PC-9 (cell line): ENCODE data around the gene SLC6A6. TPM values are rescaled to one million over a fixed set of nuclear protein-coding genes. Genes with fewer than 3 reads are reported as not detected.

Experiments used
- BruUV-seq: library from RNA; stranded (reverse); fragments of 400-500 nt; replicated peaks from 2 replicates; lab custom pipeline; 2021; lab: Mats Ljungman, UMichigan
- CTCF ChIA-PET: fragments of 300-600 bp; sonication (Branson Sonifier 250); formaldehyde crosslinking; loops from one replicate; lab custom pipeline; 2022; ENCODE audit warnings: antibody characterized with exemption; lab: Charles Lee
- POLR2A ChIA-PET: fragments of 300-600 bp; sonication (Branson Sonifier 250); formaldehyde crosslinking; loops from one replicate; lab custom pipeline; 2022; ENCODE audit warnings: antibody characterized with exemption; ENCODE audit not compliant: unreplicated experiment; lab: Charles Lee
- DNase-seq, 2 experiments: peaks; one replicate each; pipeline versions ENCODE4 v3.0.0 to v3.0.0-alpha.2; 2015 to 2022; ENCODE audit warnings: mixed read lengths in 1 of 2
- H2AFZ ChIP-seq: fragments of 200-600 bp; sonication (generic); 2 replicates; pipeline ENCODE4 v1.8.1; 2017; ENCODE audit warnings: antibody characterized with exemption
- H3F3A ChIP-seq: fragments of 200-600 bp; sonication (generic); 2 replicates; pipeline ENCODE4 v1.8.1; 2017; ENCODE audit warnings: antibody characterized with exemption, mild to moderate bottlenecking, low read depth; ENCODE audit not compliant: insufficient read depth
- H3K27ac ChIP-seq: fragments of 200-600 bp; sonication (generic); 2 replicates; pipeline ENCODE4 v1.6.1; 2016; ENCODE audit warnings: mixed run types
- H3K27me3 ChIP-seq: fragments of 200-600 bp; sonication (generic); 2 replicates; pipeline ENCODE4 v1.6.1; 2016; ENCODE audit warnings: low read depth, mixed run types; ENCODE audit not compliant: insufficient read depth
- H3K36me3 ChIP-seq: fragments of 200-600 bp; sonication (generic); 2 replicates; pipeline ENCODE4 v1.6.1; 2016; ENCODE audit warnings: low read depth, mixed run types
- H3K4me1 ChIP-seq: fragments of 200-600 bp; sonication (generic); replicated peaks from 2 replicates; pipeline ENCODE4 v1.6.1; 2016; ENCODE audit warnings: mixed run types; ENCODE audit not compliant: insufficient read depth
- H3K4me2 ChIP-seq: fragments of 200-600 bp; sonication (generic); 2 replicates; pipeline ENCODE4 v1.6.1; 2017; ENCODE audit warnings: mixed run types
- H3K4me3 ChIP-seq: fragments of 200-600 bp; sonication (generic); 2 replicates; pipeline ENCODE4 v1.6.1; 2016; ENCODE audit warnings: mixed run types
- H3K79me2 ChIP-seq: fragments of 200-600 bp; sonication (generic); 2 replicates; pipeline ENCODE4 v1.6.1; 2017; ENCODE audit warnings: low read depth, mixed run types
- H3K9me2 ChIP-seq: fragments of 200-600 bp; sonication (generic); 2 replicates; pipeline ENCODE4 v1.8.1; 2017; ENCODE audit warnings: mild to moderate bottlenecking; ENCODE audit not compliant: insufficient read depth
- H3K9me3 ChIP-seq: fragments of 200-600 bp; sonication (generic); 2 replicates; pipeline ENCODE4 v1.8.1; 2016; ENCODE audit warnings: low read depth; ENCODE audit not compliant: insufficient read depth
- H4K20me1 ChIP-seq: fragments of 200-600 bp; sonication (generic); 2 replicates; pipeline ENCODE4 v1.8.1; 2017; ENCODE audit not compliant: insufficient read depth
- CTCF ChIP-seq: fragments of 200-600 bp; sonication (generic); conservative IDR thresholded peaks from 2 replicates; pipeline ENCODE4 v1.6.1; 2017; ENCODE audit warnings: mixed run types, antibody characterized with exemption, mild to moderate bottlenecking, moderate library complexity
- EZH2 ChIP-seq: fragments of 200-600 bp; sonication (generic); IDR thresholded peaks from 2 replicates; pipeline ENCODE4 v1.8.0; 2017; ENCODE audit warnings: antibody characterized with exemption, low read depth
- intact Hi-C: fragments of 100-400 bp; cut with micrococcal nuclease; formaldehyde crosslinking; loops from one replicate; pipeline ENCODE4 v1.10.0; 2022; ENCODE audit not compliant: unreplicated experiment
- total RNA-seq: library from RNA; stranded (reverse); gene quantifications from 2 replicates; pipeline ENCODE4 v1.2.3, GENCODE V29; 2021

Gene SLC6A6
- total RNA-seq, 1 experiment from 2014 or later: 122 TPM

GRCh38 chr3:14511623-14512280, 109.3 kb downstream of the SLC6A6 start:
- no peak overlapping the region for H3K27ac ChIP-seq
- no peak overlapping the region for H3K4me3 ChIP-seq
- peaks cover 6% of the 10 kb centered on the region; the same call in 1 of the 2 replicates for H3F3A ChIP-seq
- BruUV-seq: no TSS peak
- H3K4me1 ChIP-seq: 0 out of 2 replicates have a peak, but pooled peaks cover 5% of the 10 kb centered on the region
- intact Hi-C loops: no loop called here
- ChIA-PET CTCF (interaction anchor here (0.6 kb wide), 1 partner anchor 308 kb away, joined by 6 read pairs; no protein-coding TSS in a partner anchor), POLR2A (no interaction called here)
- H3K36me3 ChIP-seq: no peaks in the 10 kb centered on the region
- H3K9me3 ChIP-seq: no peaks in the 10 kb centered on the region
- no peaks in the 10 kb centered on the region; the same call in 1 of the 2 replicates for H4K20me1 ChIP-seq
- H3K79me2 ChIP-seq: no peaks in the 10 kb centered on the region
- TF ChIP-seq CTCF (no peak), EZH2 (no peak)
- no peaks in the 10 kb centered on the region for H3K27me3 ChIP-seq
- H3K4me2 ChIP-seq: no peak overlapping the region
- DNase-seq: no peak
- H3K9me2 ChIP-seq: no peaks in the 10 kb centered on the region
- no peak overlapping the region for H2AFZ ChIP-seq

GRCh38 chr3:14512281-14512941, 110.0 kb downstream of the SLC6A6 start:
- Histone ChIP-seq H4K20me1 (no peaks in the 10 kb centered on the region; the same call in 1 of the 2 replicates), H3K4me1 (0 out of 2 replicates have a peak, but pooled peaks cover 5% of the 10 kb centered on the region)
- intact Hi-C loops: no loop called here

More at GRCh38 chr3:14512281-14512941, 110.0 kb downstream of the SLC6A6 start:
- Histone ChIP-seq H3K9me2 (no peaks in the 10 kb centered on the region), H3K36me3 (no peaks in the 10 kb centered on the region), H3K79me2 (no peaks in the 10 kb centered on the region), H3K27me3 (no peaks in the 10 kb centered on the region), H3K27ac (no peak overlapping the region), H3K4me2 (no peak overlapping the region), H2AFZ (no peak overlapping the region), H3F3A (peaks cover 5% of the 10 kb centered on the region; the same call in 1 of the 2 replicates), H3K4me3 (no peak overlapping the region), H3K9me3 (no peaks in the 10 kb centered on the region)
- TF ChIP-seq EZH2 (no peak), CTCF (no peak)
- DNase-seq: no peak
- ChIA-PET CTCF (interaction anchor here (0.6 kb wide), 1 partner anchor 309 kb away, joined by 6 read pairs; no protein-coding TSS in a partner anchor), POLR2A (no interaction called here)
- BruUV-seq: no TSS peak
